AG04450 (cell line): ENCODE results near the gene ZBTB4. TPM values are rescaled to one million over a fixed set of nuclear protein-coding genes. Genes with fewer than 3 reads are reported as not detected.

Source experiments
- CTCF ChIA-PET: fragments of 300-600, 350-600 bp; formaldehyde crosslinking; extraction: SDS; loops from one replicate; lab custom pipeline; 2022; ENCODE audit warnings: antibody characterized with exemption, inconsistent platforms; lab: Charles Lee
- POLR2A ChIA-PET: fragments of 350-600 bp; formaldehyde crosslinking; extraction: SDS; loops from one replicate; lab custom pipeline; 2021; ENCODE audit warnings: antibody characterized with exemption, inconsistent platforms; lab: Yijun Ruan, JAX
- DNase-seq: peaks from one replicate; pipeline ENCODE4 v3.0.0-alpha.2; 2011; ENCODE audit warnings: low read depth, low spot score
- H3K27ac ChIP-seq: one replicate; pipeline ENCODE4 v1.5.1; 2012; ENCODE audit warnings: low read depth, low read length, control low read depth
- H3K27me3 ChIP-seq: one replicate; pipeline ENCODE4 v1.6.0; 2012; ENCODE audit warnings: low read length; ENCODE audit not compliant: control insufficient read depth, insufficient read depth
- H3K4me3 ChIP-seq: 2 replicates; pipeline ENCODE4 v1.5.1; 2011; ENCODE audit warnings: mild to moderate bottlenecking, low read depth, low read length, control low read depth
- H3K9me3 ChIP-seq: 2 replicates; pipeline ENCODE4 v1.5.1; 2012; ENCODE audit warnings: low read length; ENCODE audit not compliant: control insufficient read depth, insufficient read depth
- CTCF ChIP-seq: IDR thresholded peaks from 2 replicates; pipeline ENCODE4 v1.5.1; 2011; ENCODE audit warnings: low read depth, low read length, control low read depth, inconsistent platforms
- polyA plus RNA-seq: library from polyadenylated mRNA; depleted of rRNA; stranded (reverse); fragments of >200 nt; gene quantifications from 2 replicates; pipeline ENCODE4 v1.2.3, GENCODE V29; 2011

Gene ZBTB4
- polyA plus RNA-seq, 1 experiment: 18.8 TPM

- CTCF ChIA-PET: interaction anchor here (0.5 kb wide), 1 partner anchor 125 kb away, joined by 3 read pairs; the partner anchor contains the start of gene TMEM95
- no peak for TF ChIP-seq CTCF
- H3K9me3 ChIP-seq: no peaks in the 10 kb centered on the region
- peak overlapping the region; percentile 65 for H3K27ac ChIP-seq
- POLR2A ChIA-PET: interaction anchor here (0.6 to 2.6 kb wide), 7 partner anchors 12 to 129 kb away, joined by 3 to 6 read pairs (median 3); partner anchors contain the start of gene TMEM256
- H3K27me3 ChIP-seq: no peaks in the 10 kb centered on the region
- H3K4me3 ChIP-seq: peak overlapping the region; percentile 67
- no peak for DNase-seq
These were observed 606 bp upstream of the ZBTB4 start for GRCh38 chr17:7480089-7480384.

GRCh38 chr17:7478276-7479212, 887 bp downstream of the ZBTB4 start:
- no peak for DNase-seq
- POLR2A ChIA-PET: interaction anchor here (0.7 to 2.6 kb wide), 8 partner anchors 10 to 128 kb away, joined by 3 to 6 read pairs (median 4); no protein-coding TSS in a partner anchor
- TF ChIP-seq CTCF: no peak
- Histone ChIP-seq H3K4me3 (peak overlapping the region; percentile 80), H3K27me3 (no peaks in the 10 kb centered on the region), H3K27ac (peak overlapping the region; percentile 96), H3K9me3 (no peaks in the 10 kb centered on the region)
- CTCF ChIA-PET: no interaction called here

GRCh38 chr17:7477392-7478275, 1.8 kb downstream of the ZBTB4 start:
- POLR2A ChIA-PET: interaction anchor here (0.6 to 2.6 kb wide), 8 partner anchors 9 to 127 kb away, joined by 3 to 6 read pairs (median 4); no protein-coding TSS in a partner anchor
- CTCF ChIA-PET: no interaction called here
- no peaks in the 10 kb centered on the region for H3K27me3 ChIP-seq
- no peaks in the 10 kb centered on the region for H3K9me3 ChIP-seq
- peak overlapping the region; percentile 96 for H3K27ac ChIP-seq
- H3K4me3 ChIP-seq: peak overlapping the region; percentile 80
- no peak for TF ChIP-seq CTCF
- peak; percentile 85 for DNase-seq

DNA sequence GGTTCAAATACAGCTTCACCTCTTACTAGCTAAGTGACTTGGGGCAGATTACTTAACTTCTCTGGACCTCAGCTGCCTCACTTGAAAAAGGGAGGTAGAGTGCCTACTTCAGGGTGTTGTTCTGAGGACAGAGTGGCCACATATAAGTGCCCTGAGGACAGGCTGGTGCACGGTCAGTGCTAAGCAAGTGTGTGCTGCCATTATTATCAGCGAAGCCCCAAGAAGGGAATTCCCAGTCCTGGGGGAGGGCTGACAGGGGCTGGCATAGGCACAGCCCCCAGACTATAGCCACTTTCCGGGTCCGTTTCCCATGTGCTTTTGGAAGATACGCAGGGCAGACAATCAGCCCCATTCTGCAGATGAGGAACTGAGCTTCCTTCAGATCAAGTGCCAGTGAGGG, 2.5 kb downstream of the ZBTB4 start:
- no peak for DNase-seq
- no peak for TF ChIP-seq CTCF

More for the DNA sequence above, 2.5 kb downstream of the ZBTB4 start:
- peak overlapping the region; percentile 96 for H3K27ac ChIP-seq
- H3K9me3 ChIP-seq: no peaks in the 10 kb centered on the region
- peak overlapping the region; percentile 80 for H3K4me3 ChIP-seq
- H3K27me3 ChIP-seq: no peaks in the 10 kb centered on the region
- CTCF ChIA-PET: interaction anchor here (0.5 kb wide), 1 partner anchor 12 kb away, joined by 3 read pairs; no protein-coding TSS in a partner anchor
- POLR2A ChIA-PET: no interaction called here
